A549 (cell line): ENCODE data around the gene RAVER1. TPM values are rescaled to one million over a fixed set of nuclear protein-coding genes. Genes with fewer than 3 reads are reported as not detected.

Experiments used
- ATAC-seq, 2 experiments: fragments of 200-7000 bp in 1 of 2; fragments of >200 bp in 1 of 2; cut with Nextera tagmentation in 1 of 2; cut with Tn5 transposase in 1 of 2; 3 replicates each; pipeline versions ENCODE4 v1.8.0 to v1.9.1; 2018 to 2020; ENCODE audit warnings: mild to moderate bottlenecking in 1 of 2, moderate library complexity in 1 of 2
- CTCF ChIA-PET: fragments of 300-600 bp; sonication (Branson Sonifier 250); formaldehyde crosslinking; extraction: SDS; loops from one replicate; lab custom pipeline; 2021; ENCODE audit warnings: antibody characterized with exemption, inconsistent platforms; lab: Yijun Ruan, JAX
- POLR2A ChIA-PET: fragments of 350-600 bp; formaldehyde crosslinking; extraction: SDS; loops from one replicate; lab custom pipeline; 2021; ENCODE audit warnings: antibody characterized with exemption, inconsistent platforms; lab: Yijun Ruan, JAX
- DNase-seq, 2 experiments: peaks; one replicate each; pipeline versions ENCODE4 v3.0.0 to v3.0.0-alpha.2; 2011 to 2016; ENCODE audit warnings: low read depth in 1 of 2, low spot score in 1 of 2
- FAIRE-seq: peaks from 2 replicates; lab custom pipeline; 2011; peaks lifted over from hg19 to GRCh38; lab: Jason Lieb, UNC
- H3K27ac ChIP-seq, 2 experiments: fragments of >200 bp; sonication (Bioruptor Twin); formaldehyde crosslinking; 3 replicates each; pipeline ENCODE4 v1.5.1; 2016 to 2017
- H3K4me1 ChIP-seq: fragments of >200 bp; sonication (Bioruptor Twin); formaldehyde crosslinking; 3 replicates; pipeline ENCODE4 v1.6.1; 2016
- H3K4me2 ChIP-seq: fragments of >200 bp; sonication (Bioruptor Twin); formaldehyde crosslinking; 3 replicates; pipeline ENCODE4 v1.6.1; 2016
- H3K4me3 ChIP-seq: fragments of >200 bp; sonication (Bioruptor Twin); formaldehyde crosslinking; 3 replicates; pipeline ENCODE4 v1.5.1; 2016
- H3K9me3 ChIP-seq: fragments of >200 bp; sonication (Bioruptor Twin); formaldehyde crosslinking; 3 replicates; pipeline ENCODE4 v1.6.1; 2016
- BHLHE40 ChIP-seq: IDR thresholded peaks from 2 replicates; pipeline ENCODE4 v1.6.1; 2012; ENCODE audit warnings: low read depth, low read length, inconsistent platforms
- CBX2 ChIP-seq: fragments of 200-600 bp; sonication (generic); IDR thresholded peaks from 2 replicates; pipeline ENCODE4 v1.6.1; 2016; ENCODE audit warnings: low read depth, mild to moderate bottlenecking, borderline replicate concordance
- CEBPB ChIP-seq, 2 experiments: fragments of >200 bp in 1 of 2; sonication (Bioruptor Twin) in 1 of 2; formaldehyde crosslinking in 1 of 2; IDR thresholded peaks; 2 replicates each; pipeline ENCODE4 v1.6.1; 2012 to 2016
- CHD2 ChIP-seq: fragments of 150-350 bp; IDR thresholded peaks from 2 replicates; pipeline ENCODE4 v1.6.1; 2014; ENCODE audit warnings: low read length; ENCODE audit not compliant: partially characterized antibody
- CHD4 ChIP-seq: fragments of 200-600 bp; sonication (generic); IDR thresholded peaks from 2 replicates; pipeline ENCODE4 v1.6.1; 2016; ENCODE audit warnings: antibody characterized with exemption, mild to moderate bottlenecking, borderline replicate concordance
- EP300 ChIP-seq, 2 experiments: fragments of >200 bp; sonication (Bioruptor Twin); formaldehyde crosslinking; IDR thresholded peaks; 2 replicates in 1 of 2; 3 replicates in 1 of 2; pipeline ENCODE4 v1.6.1; 2016 to 2017
- ESRRA ChIP-seq: fragments of 150-350 bp; IDR thresholded peaks from 2 replicates; pipeline ENCODE4 v1.6.1; 2014; ENCODE audit warnings: mild to moderate bottlenecking, low read length, borderline replicate concordance
- FOSB ChIP-seq: fragments of 250-450 bp; sonication (Bioruptor Pico); IDR thresholded peaks from 2 replicates; pipeline ENCODE4 v1.5.0; 2020; ENCODE audit warnings: mild to moderate bottlenecking, moderate library complexity
- FOXS1 ChIP-seq: fragments of 250-450 bp; sonication (Bioruptor Pico); IDR thresholded peaks from 2 replicates; pipeline ENCODE4 v1.5.0; 2020; ENCODE audit warnings: mild to moderate bottlenecking, moderate library complexity
- GATA3 ChIP-seq: IDR thresholded peaks from 2 replicates; pipeline ENCODE4 v1.6.1; 2012; ENCODE audit warnings: borderline replicate concordance
- HDAC2 ChIP-seq: fragments of 200-600 bp; sonication (generic); IDR thresholded peaks from 2 replicates; pipeline ENCODE4 v1.6.1; 2016
- HEYL ChIP-seq: fragments of 250-450 bp; sonication (Bioruptor Pico); IDR thresholded peaks from 2 replicates; pipeline ENCODE4 v1.8.0; 2021; ENCODE audit warnings: mild to moderate bottlenecking, moderate library complexity
- HOXA7 ChIP-seq: fragments of 250-450 bp; sonication (Bioruptor Pico); IDR thresholded peaks from 2 replicates; pipeline ENCODE4 v1.5.0; 2020; ENCODE audit warnings: mild to moderate bottlenecking, moderate library complexity
- JUN ChIP-seq, 2 experiments: fragments of >200 bp; sonication (Bioruptor Twin); formaldehyde crosslinking; IDR thresholded peaks; 2 replicates in 1 of 2; 3 replicates in 1 of 2; pipeline ENCODE4 v1.6.1; 2016 to 2017
- KDM1A ChIP-seq: fragments of 200-600 bp; sonication (generic); IDR thresholded peaks from 2 replicates; pipeline ENCODE4 v1.6.1; 2016; ENCODE audit warnings: low read depth, mild to moderate bottlenecking
- MAZ ChIP-seq: fragments of 150-350 bp; IDR thresholded peaks from 2 replicates; pipeline ENCODE4 v1.6.1; 2014; ENCODE audit warnings: antibody characterized with exemption, low read depth, low read length, borderline replicate concordance
- NFE2L2 ChIP-seq: fragments of 150-350 bp; conservative IDR thresholded peaks from 2 replicates; pipeline ENCODE4 v1.6.1; 2014; ENCODE audit warnings: low read length
- NR3C1 ChIP-seq: fragments of >200 bp; sonication (Bioruptor Twin); formaldehyde crosslinking; IDR thresholded peaks from 3 replicates; pipeline ENCODE4 v1.6.1; 2017
- PHF8 ChIP-seq: fragments of 200-600 bp; sonication (generic); IDR thresholded peaks from 2 replicates; pipeline ENCODE4 v1.6.1; 2016; ENCODE audit warnings: low read depth, mild to moderate bottlenecking, antibody characterized with exemption, moderate library complexity, borderline replicate concordance
- POLR2A ChIP-seq: IDR thresholded peaks from 2 replicates; pipeline ENCODE4 v1.6.1; 2012; ENCODE audit warnings: mild to moderate bottlenecking, low read length
- RAD21 ChIP-seq, 2 experiments: fragments of >200 bp in 1 of 2; sonication (Bioruptor Twin) in 1 of 2; formaldehyde crosslinking in 1 of 2; IDR thresholded peaks in 1 of 2; conservative IDR thresholded peaks in 1 of 2; 2 replicates in 1 of 2; 3 replicates in 1 of 2; pipeline ENCODE4 v1.6.1; 2012 to 2018; ENCODE audit warnings: inconsistent platforms in 1 of 2
- RARB ChIP-seq: fragments of 250-450 bp; sonication (Bioruptor Pico); IDR thresholded peaks from 2 replicates; pipeline ENCODE4 v1.8.0; 2021; ENCODE audit warnings: mild to moderate bottlenecking, moderate library complexity
- RFX5 ChIP-seq: fragments of 450-650 bp; IDR thresholded peaks from 2 replicates; pipeline ENCODE4 v1.7.1; 2014; ENCODE audit warnings: antibody characterized with exemption, mild to moderate bottlenecking, moderate library complexity
- SMC3 ChIP-seq: fragments of >200 bp; sonication (Bioruptor Twin); formaldehyde crosslinking; IDR thresholded peaks from 3 replicates; pipeline ENCODE4 v1.6.1; 2018; ENCODE audit warnings: inconsistent platforms
- SREBF2 ChIP-seq: fragments of 450-650 bp; IDR thresholded peaks from 2 replicates; pipeline ENCODE4 v1.6.1; 2014; ENCODE audit warnings: mild to moderate bottlenecking, moderate library complexity
- TFCP2L1 ChIP-seq: fragments of 250-450 bp; sonication (Bioruptor Pico); IDR thresholded peaks from 2 replicates; pipeline ENCODE4 v1.5.0; 2021; ENCODE audit warnings: mild to moderate bottlenecking
- ZC3H11A ChIP-seq: fragments of 450-650 bp; IDR thresholded peaks from 2 replicates; pipeline ENCODE4 v1.6.1; 2014; ENCODE audit warnings: antibody characterized with exemption, mild to moderate bottlenecking
- ZSCAN20 ChIP-seq: fragments of 250-450 bp; sonication (Bioruptor Pico); IDR thresholded peaks from 2 replicates; pipeline ENCODE4 v1.8.0; 2022; ENCODE audit warnings: mild to moderate bottlenecking, moderate library complexity
- WGBS: methylation state at CpG from one replicate; pipeline ENCODE4 v1.1.6; 2017; ENCODE audit errors: missing lambda C conversion rate; 5-methylcytosine and 5-hydroxymethylcytosine counted together
- polyA plus RNA-seq, 4 experiments: library from polyadenylated mRNA; depleted of rRNA in 3 of 4; stranded (reverse); fragments of >200 nt; fragmentation: RNase III in 1 of 4; extraction: RNeasy Plus Mini Kit Qiagen cat#74134 plus additional on column Dnase treatment in 1 of 4; gene quantifications; 2 replicates in 3 of 4; 3 replicates in 1 of 4; pipeline ENCODE4 v1.2.3, GENCODE V29; 2011 to 2017
- TF ChIP-seq, protein P1 (sequence below): fragments of >200 bp; sonication (Bioruptor Twin); formaldehyde crosslinking; IDR thresholded peaks from 2 replicates; pipeline ENCODE4 v1.6.1; 2016
- TF ChIP-seq, protein P2 (sequence below): IDR thresholded peaks from 2 replicates; pipeline ENCODE4 v1.6.1; 2012
- TF ChIP-seq, protein P3 (sequence below): fragments of 250-450 bp; sonication (Bioruptor Pico); IDR thresholded peaks from 2 replicates; pipeline ENCODE4 v1.5.0; 2021; ENCODE audit warnings: mild to moderate bottlenecking, moderate library complexity, borderline replicate concordance
- TF ChIP-seq, protein P4 (sequence below): fragments of 250-450 bp; sonication (Bioruptor Pico); IDR thresholded peaks from 2 replicates; pipeline ENCODE4 v1.5.0; 2020; ENCODE audit warnings: low read depth, mild to moderate bottlenecking, moderate library complexity
- TF ChIP-seq, protein P5 (sequence below): fragments of 150-350 bp; IDR thresholded peaks from 2 replicates; pipeline ENCODE4 v1.6.1; 2014; ENCODE audit warnings: low read depth, mild to moderate bottlenecking, low read length

RAVER1 gene
- polyA plus RNA-seq, 2 of the 4 experiments (the other 2 are of a cell fraction) = 1.8 to 22.1 TPM

DNA sequence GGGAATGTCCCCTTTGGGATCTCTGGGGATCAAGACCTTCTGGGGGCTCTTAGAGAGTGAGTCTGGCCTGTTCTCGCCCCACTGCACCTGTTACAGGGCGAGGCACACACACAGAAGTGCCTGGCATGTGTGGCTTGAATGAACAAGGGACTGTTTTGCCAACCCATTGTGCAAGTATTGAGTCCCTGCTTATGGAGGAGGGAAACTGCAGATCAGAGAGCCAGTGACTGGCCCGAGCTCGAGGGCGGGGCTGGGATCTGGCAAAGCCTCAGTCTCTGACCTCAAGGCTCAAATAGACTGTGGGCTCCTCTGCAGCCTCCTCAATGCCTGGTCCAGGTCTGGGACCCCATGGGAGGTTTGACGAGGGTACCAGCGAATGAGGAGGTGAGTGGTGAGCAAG is 5.5 kb downstream of the RAVER1 start:
- 90% methylated on average over 4 of the region's 7 CpGs for WGBS
- Histone ChIP-seq H3K4me1 (peaks cover 9% of the 10 kb centered on the region; the same call in 1 of the 3 replicates), H3K9me3 (no peaks in the 10 kb centered on the region), H3K4me3 (no peak overlapping the region), H3K27ac (no peak overlapping the region), H3K4me2 (no peak overlapping the region)
- no peak for TF ChIP-seq ZC3H11A
- TF ChIP-seq CBX2 = no peak
- TF ChIP-seq, protein P1, sequence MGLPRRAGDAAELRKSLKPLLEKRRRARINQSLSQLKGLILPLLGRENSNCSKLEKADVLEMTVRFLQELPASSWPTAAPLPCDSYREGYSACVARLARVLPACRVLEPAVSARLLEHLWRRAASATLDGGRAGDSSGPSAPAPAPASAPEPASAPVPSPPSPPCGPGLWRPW = no peak
- TF ChIP-seq HOXA7 (CRISPR knock-in tag) = no peak
- no peak for TF ChIP-seq NFE2L2
- TF ChIP-seq TFCP2L1 (CRISPR knock-in tag) = no peak
- TF ChIP-seq, protein P2, sequence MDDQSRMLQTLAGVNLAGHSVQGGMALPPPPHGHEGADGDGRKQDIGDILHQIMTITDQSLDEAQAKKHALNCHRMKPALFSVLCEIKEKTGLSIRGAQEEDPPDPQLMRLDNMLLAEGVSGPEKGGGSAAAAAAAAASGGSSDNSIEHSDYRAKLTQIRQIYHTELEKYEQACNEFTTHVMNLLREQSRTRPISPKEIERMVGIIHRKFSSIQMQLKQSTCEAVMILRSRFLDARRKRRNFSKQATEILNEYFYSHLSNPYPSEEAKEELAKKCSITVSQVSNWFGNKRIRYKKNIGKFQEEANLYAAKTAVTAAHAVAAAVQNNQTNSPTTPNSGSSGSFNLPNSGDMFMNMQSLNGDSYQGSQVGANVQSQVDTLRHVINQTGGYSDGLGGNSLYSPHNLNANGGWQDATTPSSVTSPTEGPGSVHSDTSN = no peak
- TF ChIP-seq NR3C1 = no peak
- no peak for TF ChIP-seq JUN (IDR thresholded peaks at IDR 0.05)
- TF ChIP-seq HDAC2 = no peak
- no peak for TF ChIP-seq POLR2A
- TF ChIP-seq HEYL (CRISPR knock-in tag) = no peak
- no peak for TF ChIP-seq FOXS1 (CRISPR knock-in tag)
- TF ChIP-seq MAZ = no peak
- TF ChIP-seq ESRRA = no peak
- TF ChIP-seq RFX5 = no peak
- TF ChIP-seq EP300 (IDR thresholded peaks at IDR 0.05) = no peak
- no peak for TF ChIP-seq SREBF2
- ChIA-PET POLR2A (interaction anchor here (0.6 kb wide), 1 partner anchor 85 kb away, joined by 4 read pairs; no protein-coding TSS in a partner anchor), CTCF (interaction anchor here (1.6 to 2.3 kb wide), 2 partner anchors 58 to 68 kb away, joined by 5 to 9 read pairs; partner anchors contain the start of gene ICAM1)
- no peak for FAIRE-seq
- no peak for DNase-seq
- ATAC-seq = no peak

DNA sequence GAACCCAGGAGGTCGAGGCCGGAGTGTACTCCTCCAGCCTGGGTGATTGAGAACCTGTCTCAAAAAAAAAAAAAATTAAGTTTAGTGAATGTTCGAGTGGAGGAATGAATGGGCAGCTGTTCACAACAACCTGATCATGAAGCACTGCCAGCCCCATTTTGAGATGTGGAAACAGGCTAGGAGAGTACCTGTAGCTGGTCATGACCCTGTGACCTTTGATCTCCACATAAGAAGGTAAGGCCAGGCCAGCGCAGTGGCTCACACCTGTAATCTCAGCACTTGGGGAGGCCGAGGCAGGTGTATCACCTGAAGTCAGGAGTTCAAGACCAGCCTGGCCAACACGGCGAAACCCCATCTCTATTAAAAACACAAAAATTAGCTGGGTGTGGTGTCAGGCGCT is 7.6 kb downstream of the RAVER1 start:
- ChIA-PET CTCF (interaction anchor here (1.3 kb wide), 1 partner anchor 67 kb away, joined by 6 read pairs; no protein-coding TSS in a partner anchor), POLR2A (no interaction called here)
- no peak for FAIRE-seq
- Histone ChIP-seq H3K4me1 (no peaks in the 10 kb centered on the region), H3K27ac (no peak overlapping the region), H3K4me3 (no peak overlapping the region), H3K4me2 (no peak overlapping the region)
- no peak for ATAC-seq
- WGBS = 90% methylated on average over 7 of the region's 8 CpGs
- DNase-seq = no peak
- TF ChIP-seq ZSCAN20 (CRISPR knock-in tag) (no peak), BHLHE40 (no peak), GATA3 (no peak), CHD2 (no peak), KDM1A (no peak), ZC3H11A (no peak), RAD21 (conservative IDR thresholded peaks at IDR 0.05 in 1 of 2, IDR thresholded peaks at IDR 0.05 in 1 of 2) (no peak), FOSB (CRISPR knock-in tag) (no peak), CHD4 (no peak), RARB (CRISPR knock-in tag) (no peak), NFE2L2 (no peak), CEBPB (IDR thresholded peaks at IDR 0.05) (no peak), PHF8 (no peak), POLR2A (no peak), SMC3 (no peak)
- TF ChIP-seq, protein P3, sequence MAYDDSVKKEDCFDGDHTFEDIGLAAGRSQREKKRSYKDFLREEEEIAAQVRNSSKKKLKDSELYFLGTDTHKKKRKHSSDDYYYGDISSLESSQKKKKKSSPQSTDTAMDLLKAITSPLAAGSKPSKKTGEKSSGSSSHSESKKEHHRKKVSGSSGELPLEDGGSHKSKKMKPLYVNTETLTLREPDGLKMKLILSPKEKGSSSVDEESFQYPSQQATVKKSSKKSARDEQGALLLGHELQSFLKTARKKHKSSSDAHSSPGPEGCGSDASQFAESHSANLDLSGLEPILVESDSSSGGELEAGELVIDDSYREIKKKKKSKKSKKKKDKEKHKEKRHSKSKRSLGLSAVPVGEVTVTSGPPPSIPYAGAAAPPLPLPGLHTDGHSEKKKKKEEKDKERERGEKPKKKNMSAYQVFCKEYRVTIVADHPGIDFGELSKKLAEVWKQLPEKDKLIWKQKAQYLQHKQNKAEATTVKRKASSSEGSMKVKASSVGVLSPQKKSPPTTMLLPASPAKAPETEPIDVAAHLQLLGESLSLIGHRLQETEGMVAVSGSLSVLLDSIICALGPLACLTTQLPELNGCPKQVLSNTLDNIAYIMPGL = no peak
- TF ChIP-seq, protein P4, sequence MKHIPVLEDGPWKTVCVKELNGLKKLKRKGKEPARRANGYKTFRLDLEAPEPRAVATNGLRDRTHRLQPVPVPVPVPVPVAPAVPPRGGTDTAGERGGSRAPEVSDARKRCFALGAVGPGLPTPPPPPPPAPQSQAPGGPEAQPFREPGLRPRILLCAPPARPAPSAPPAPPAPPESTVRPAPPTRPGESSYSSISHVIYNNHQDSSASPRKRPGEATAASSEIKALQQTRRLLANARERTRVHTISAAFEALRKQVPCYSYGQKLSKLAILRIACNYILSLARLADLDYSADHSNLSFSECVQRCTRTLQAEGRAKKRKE (CRISPR knock-in tag) = no peak
- TF ChIP-seq, protein P5, sequence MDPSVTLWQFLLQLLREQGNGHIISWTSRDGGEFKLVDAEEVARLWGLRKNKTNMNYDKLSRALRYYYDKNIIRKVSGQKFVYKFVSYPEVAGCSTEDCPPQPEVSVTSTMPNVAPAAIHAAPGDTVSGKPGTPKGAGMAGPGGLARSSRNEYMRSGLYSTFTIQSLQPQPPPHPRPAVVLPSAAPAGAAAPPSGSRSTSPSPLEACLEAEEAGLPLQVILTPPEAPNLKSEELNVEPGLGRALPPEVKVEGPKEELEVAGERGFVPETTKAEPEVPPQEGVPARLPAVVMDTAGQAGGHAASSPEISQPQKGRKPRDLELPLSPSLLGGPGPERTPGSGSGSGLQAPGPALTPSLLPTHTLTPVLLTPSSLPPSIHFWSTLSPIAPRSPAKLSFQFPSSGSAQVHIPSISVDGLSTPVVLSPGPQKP = no peak
- TF ChIP-seq, all 56 proteins: peak for 0
- no peaks in the 10 kb centered on the region for H3K9me3 ChIP-seq
